ENCODE results near the gene EVC.

DNA sequence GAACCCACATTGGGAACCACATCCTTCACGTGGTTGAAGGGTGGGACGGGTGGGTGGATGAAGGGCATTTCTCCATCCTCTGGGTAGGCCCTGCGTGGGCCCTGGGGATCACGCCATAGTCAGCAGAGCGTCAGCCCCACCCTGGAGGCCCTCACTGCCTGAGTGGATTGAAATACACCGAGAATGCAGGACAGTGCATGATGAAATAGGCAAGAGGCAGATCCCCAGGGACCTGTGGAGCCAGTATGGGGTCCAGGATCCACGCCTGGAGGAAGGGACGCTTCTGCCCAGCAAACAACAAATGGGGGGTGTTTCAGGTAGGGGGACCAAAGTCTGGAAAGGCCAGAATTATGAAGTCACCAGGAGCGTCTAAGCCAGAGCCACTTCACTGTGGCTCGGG, 19.4 kb downstream of the EVC start:
- TF ChIP-seq, protein P1, sequence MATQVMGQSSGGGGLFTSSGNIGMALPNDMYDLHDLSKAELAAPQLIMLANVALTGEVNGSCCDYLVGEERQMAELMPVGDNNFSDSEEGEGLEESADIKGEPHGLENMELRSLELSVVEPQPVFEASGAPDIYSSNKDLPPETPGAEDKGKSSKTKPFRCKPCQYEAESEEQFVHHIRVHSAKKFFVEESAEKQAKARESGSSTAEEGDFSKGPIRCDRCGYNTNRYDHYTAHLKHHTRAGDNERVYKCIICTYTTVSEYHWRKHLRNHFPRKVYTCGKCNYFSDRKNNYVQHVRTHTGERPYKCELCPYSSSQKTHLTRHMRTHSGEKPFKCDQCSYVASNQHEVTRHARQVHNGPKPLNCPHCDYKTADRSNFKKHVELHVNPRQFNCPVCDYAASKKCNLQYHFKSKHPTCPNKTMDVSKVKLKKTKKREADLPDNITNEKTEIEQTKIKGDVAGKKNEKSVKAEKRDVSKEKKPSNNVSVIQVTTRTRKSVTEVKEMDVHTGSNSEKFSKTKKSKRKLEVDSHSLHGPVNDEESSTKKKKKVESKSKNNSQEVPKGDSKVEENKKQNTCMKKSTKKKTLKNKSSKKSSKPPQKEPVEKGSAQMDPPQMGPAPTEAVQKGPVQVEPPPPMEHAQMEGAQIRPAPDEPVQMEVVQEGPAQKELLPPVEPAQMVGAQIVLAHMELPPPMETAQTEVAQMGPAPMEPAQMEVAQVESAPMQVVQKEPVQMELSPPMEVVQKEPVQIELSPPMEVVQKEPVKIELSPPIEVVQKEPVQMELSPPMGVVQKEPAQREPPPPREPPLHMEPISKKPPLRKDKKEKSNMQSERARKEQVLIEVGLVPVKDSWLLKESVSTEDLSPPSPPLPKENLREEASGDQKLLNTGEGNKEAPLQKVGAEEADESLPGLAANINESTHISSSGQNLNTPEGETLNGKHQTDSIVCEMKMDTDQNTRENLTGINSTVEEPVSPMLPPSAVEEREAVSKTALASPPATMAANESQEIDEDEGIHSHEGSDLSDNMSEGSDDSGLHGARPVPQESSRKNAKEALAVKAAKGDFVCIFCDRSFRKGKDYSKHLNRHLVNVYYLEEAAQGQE (IDR thresholded peaks at IDR 0.05; ENCODE audit: low read depth), result no peak
- TF ChIP-seq TAF1 (IDR thresholded peaks at IDR 0.05; ENCODE audit: low read depth) (no peak), EP300 (IDR thresholded peaks at IDR 0.05; ENCODE audit: borderline replicate concordance) (no peak), NFIC (IDR thresholded peaks at IDR 0.05) (no peak), CEBPB (IDR thresholded peaks at IDR 0.05) (no peak), RAD21 (IDR thresholded peaks at IDR 0.05; ENCODE audit: low read depth) (no peak), FOXM1 (IDR thresholded peaks at IDR 0.05; ENCODE audit: borderline replicate concordance, low read depth) (no peak)
